HG03469 (cell line): ENCODE measurements around the gene ABTB2.
"Not testable (repeated sequence)": the region's sequence is repeated elsewhere in the genome, so short reads cannot be mapped to it uniquely, and the experiment has no call there.

Experiments
- ATAC-seq: cut with Tn5 transposase; IDR thresholded peaks from one replicate; pipeline ENCODE4 v1.9.1; 2021; ENCODE audit warnings: mild to moderate bottlenecking, moderate library complexity, moderate number of reproducible peaks; ENCODE audit not compliant: unreplicated experiment

Gene ABTB2

DNA sequence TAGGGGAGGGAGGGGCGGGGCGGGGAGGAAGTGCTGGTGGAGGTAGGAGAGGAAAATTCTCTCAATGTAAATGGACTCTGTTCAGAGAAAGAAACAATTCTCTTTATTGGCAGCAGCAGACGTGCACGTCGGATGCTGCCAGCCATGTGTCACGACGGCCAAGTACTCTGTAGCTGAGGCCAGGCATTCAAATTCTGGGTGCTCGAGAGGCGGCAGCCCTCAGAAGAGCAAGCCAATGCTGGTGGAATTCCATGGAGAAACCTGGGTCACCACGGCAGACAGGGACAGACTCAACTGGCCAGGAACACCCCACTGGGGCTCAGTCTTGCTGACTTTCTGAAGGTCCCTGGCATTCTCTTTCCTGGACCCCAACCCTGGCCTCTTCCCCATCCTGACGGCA lies 90.8 kb downstream of the ABTB2 start:
- ATAC-seq = no peak

DNA sequence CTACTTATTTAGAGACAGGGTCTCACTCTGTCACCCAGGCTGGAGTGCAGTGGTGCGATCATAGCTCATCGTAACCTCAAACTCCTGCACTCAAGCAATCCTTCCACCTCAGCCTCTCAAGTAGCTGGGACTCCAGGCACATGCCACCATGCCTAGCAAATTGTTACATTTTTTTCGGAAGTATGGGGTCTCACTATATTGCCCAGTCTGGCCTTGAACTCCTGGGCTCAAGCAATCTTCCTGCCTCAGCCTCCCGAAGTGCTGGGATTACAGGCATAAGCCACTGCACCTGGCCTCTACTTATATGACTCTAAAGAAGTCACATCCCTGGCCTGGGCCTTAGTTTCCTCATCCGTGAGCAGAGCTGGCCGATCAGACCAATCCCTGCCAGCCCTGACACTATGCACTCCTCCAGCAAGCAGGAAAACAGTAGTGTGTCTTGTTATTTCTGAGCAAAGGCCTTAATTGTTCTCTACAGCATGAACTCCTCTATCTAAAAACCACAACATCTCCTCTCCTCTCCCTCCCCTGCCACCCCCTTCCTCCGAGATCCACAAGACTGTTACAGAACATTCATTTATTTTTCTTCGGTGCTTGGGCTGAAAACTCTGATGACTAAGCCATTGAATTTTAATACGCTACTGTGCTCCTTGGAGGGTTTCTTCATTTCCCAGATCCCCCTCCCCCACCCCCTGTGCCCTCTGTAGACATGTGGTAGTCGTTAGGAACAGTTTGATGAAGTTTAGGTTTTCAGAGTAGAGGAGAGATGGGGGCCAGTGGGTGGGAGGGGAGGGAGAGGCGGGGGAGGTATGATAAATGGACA lies 91.5 kb downstream of the ABTB2 start:
- no peak for ATAC-seq

- ATAC-seq = no peak
These were observed 93.3 kb downstream of the ABTB2 start for GRCh38 chr11:34264303-34265110.

DNA sequence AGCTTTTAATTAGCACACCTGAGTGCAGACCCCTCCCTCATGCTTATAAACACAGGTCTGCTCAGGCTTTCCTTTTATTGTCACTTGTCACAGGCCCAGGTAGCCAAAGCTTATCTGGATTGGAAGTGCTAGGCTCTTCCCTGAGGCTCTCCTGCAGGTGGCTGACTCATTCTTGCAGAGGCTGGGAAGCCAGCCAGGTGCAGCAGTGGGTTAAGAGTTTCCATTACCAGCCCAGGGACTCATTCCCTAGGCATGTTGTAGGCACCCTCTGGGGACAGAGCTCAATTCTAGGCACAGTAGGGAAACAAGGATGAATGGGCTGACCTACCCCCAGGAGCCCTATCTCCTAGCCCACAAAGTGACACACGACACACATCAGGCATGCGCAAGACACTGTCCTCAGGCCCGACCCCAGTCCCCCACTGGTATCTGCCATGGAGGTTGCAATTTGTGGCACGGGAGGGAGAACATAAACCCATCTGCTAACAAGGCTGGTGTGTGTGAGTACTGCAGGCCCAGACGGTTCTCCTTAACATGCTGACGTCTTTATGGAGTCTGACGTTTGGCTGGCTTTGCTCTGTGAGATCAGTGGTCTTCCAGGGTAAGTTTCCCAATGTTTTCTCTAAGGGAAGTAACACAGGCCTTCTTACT lies 94.2 kb downstream of the ABTB2 start:
- ATAC-seq = no peak

DNA sequence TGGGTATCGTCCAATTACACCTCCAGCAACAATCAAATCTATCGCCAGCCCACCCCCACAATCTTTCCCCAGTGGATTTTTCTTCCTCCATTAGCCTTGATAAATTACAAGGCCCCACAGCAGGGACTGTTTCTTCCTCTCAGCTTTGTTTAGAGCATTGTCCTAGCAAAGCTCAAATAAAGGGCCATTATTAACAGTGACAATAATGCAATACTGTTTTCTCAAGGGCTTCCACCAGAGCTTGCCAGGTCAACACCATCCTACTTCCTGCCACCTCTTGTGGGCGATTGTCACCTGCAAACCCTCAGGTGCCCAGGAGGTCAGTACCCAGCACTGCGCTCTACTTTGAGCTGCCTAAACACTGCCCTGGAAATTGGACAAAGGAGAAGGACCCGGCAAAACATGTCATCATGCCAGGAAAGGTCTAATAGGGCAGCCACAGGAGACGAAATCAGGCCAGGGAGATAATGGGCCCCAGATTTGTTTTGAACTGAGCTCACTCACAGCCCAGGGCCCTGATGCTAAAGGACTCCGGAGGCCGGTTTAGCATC lies 95.2 kb downstream of the ABTB2 start:
- ATAC-seq = no peak

- ATAC-seq = no peak
These were observed 96.0 kb downstream of the ABTB2 start for GRCh38 chr11:34261820-34262219.

GRCh38 chr11:34261095-34261494 lies 96.7 kb downstream of the ABTB2 start:
- ATAC-seq = no peak

DNA sequence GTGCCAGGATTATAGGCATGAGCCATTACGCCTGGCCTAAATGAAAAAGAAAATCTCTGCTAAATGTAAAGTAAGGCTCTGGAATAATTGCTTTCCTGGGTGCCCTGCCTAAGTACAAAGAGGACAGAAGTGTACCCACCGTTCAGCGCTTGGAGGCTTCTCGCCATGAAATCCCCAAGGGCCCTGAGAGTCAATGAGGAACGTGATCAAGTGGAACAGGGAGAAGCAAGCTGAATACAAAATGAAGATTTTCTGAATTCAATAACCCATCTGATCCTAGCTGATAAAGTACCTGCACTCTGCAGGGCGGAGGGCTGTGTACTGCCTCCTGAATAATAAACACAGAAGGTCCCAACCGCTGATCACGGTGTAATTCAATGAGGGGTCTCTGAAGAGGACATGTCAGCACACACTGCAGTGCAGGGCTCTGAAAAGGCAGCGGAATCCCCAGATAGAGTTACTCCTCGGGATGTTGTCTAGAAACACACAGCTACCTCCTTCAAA lies 97.7 kb downstream of the ABTB2 start:
- no peak for ATAC-seq

DNA sequence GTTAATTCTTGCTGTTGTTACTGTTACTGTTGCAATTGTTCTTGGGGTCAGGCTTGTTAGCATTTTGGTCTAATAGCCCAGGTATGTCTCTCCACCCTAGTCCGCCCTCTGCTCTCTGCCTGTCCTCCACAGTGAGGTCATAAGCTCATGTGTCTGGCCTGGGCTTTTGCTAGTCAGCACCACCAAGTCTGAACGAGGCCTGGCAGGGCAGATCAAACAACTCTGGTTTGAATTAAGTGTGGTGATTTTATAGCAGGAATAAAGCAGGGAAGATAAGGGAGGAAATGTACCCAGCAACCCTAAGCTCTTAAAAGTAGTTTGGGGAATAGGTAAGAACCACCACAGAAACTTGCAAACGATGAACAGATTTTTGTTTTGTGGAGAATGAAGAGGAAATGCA lies 98.7 kb downstream of the ABTB2 start:
- no peak for ATAC-seq

GRCh38 chr11:34256626-34257025 lies 101.2 kb downstream of the ABTB2 start:
- ATAC-seq = no peak

DNA sequence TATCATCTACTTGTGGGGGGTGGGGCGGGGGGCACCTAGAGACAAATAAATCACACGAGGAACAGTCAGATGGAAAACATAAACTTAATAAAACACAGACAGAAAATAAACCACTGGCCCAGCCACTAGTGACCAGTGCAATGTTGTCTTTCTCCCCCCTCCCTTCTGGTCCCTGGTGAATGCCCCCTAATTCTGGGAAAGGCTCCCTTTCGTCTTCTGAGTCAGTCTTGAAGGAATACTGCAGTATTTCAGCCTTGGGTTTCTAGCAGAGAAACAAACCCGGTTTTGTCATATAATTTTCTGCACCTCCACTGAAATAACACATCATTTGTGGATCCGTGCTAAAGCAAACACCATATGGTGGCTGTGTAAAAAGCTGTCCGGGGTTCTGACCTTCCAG lies 101.7 kb downstream of the ABTB2 start:
- ATAC-seq = no peak

DNA sequence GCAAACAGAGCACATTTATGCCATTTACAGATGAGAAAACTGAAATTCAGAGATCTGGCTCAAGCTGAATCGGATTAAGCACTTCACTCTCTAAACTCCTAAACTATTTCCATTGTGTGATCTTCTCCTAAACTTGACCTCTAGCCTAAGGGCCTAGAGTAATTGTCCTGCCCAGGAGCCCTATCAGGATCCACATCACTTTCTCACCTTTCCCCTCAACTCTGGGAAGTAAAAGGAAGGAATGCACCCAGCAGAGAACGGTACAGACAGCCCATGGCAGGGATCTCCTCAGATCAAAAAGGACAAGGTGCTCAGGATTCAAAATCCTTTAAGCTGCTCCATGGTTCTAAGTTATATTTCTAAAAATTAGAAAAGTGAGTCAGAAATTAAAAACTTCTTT lies 102.7 kb downstream of the ABTB2 start:
- no peak for ATAC-seq

GRCh38 chr11:34254011-34254410 lies 103.8 kb downstream of the ABTB2 start:
- ATAC-seq = no peak

DNA sequence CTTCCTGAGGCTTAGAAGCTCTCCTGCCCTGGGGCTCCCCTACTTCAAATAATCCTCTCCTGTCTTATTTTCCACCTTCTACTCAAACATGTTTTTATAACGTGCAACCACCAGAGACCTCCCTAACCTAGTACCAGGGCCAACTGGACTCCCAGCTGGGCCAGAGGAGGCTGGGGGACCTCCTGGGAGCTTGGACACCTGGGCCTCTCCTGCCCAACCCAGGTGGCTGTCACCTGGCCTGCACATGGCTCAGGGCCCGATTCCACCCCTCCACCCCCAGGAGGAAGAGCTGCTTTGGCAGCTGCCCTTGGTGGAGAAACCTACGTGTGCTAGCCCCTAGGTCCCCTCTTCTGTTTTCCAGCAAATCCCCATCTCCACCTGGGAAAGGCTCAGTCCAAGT lies 105.2 kb downstream of the ABTB2 start:
- no peak for ATAC-seq

DNA sequence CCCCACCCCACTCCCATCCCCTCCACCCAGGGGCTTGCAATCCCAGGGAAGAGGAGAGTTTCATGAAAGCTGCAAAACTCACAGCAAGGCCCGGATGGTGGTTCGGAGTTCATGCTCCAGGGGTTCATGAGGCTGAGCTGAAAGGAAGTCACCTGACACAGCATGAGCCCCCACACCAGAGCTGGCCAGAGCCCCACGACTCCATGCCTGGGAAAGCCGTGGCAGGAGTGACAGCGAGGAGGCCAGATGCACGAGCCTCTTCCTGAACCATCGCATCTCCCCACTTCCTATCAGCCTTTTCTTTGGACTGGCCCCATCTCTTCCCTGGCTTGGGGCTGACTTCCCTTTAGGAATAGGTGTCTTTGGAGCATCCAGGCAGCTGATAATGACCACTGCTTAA lies 105.8 kb downstream of the ABTB2 start:
- ATAC-seq = no peak

DNA sequence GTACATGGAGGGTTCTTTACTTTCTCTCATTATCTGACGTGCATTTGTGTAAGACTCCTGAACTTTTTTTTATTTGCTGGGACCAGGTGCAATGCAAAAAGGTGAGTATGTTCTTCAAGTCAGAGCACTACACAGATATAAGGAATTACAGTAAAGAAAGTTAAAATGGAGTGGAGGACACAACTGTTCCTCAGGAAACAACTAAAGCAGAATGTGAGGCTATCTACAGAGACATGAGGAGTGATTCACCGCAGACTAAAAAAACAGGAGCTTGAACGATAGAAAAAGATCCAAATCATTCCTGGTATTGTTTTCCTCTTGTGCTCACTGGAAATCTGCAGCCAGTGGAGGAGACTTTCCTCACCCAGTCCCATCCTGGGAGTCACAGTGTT lies 106.2 kb downstream of the ABTB2 start:
- ATAC-seq = no peak

DNA sequence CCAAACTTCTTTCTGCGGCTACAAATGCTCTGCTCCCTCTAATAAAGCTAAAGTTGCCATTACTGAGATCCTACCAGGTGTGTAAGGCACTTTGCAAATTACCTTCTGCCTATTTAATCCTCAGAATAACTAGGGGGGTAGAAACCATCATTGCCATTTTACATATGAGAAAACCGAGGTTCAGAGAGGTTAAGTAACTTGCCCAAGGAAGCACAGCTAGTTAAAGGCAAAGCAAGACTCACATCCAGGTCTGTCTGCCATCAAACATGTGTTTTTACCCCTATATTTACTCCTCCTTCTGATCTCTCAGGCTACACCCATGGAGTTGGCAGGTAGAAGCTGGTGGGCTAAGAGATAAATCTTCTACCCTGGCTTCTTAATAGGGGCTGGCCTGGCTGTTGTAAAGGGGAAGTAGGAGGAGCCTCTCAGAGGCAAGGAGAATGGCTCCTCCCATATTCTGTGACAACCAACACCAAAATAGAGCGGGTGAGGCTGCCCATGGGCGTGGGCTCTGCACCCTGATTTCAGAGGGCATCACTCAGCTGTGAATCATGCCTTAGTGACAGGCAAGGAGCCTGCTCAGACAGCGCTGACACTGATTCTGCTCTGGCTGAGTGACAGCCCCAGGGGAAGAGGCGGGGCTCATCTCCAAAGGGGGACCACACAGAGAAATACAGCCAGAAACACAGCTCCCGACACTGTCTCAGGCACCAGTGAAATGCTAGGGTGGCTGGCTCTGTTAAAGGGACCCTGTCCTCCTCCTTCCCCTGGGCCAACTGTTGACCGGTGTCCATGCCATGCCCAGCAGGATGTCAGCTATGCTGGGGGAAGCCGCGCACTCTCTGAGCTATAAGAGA lies 106.8 kb downstream of the ABTB2 start:
- ATAC-seq = peak; percentile 83

DNA sequence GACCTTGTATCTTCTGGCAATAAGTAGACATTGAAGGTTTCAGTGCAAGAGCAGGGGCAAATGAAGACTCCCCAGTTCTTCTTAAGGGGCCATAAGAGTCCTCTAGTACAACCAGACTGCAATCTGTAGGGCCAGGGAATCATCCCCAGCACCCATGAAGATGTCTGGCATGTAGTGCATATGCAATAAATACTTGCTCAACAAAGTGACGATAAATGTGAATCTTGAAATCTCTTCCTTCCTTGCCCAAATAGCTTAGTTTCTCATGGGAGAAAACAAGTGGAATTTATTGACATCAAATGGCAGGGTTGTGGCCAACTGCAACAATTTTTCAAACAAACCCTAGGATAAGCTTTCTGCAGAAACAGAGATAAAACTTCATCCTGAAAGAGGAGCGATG lies 107.6 kb downstream of the ABTB2 start:
- ATAC-seq = no peak

- no peak for ATAC-seq
These were observed 108.4 kb downstream of the ABTB2 start for GRCh38 chr11:34249439-34249838.

GRCh38 chr11:34246511-34246910 lies 111.3 kb downstream of the ABTB2 start:
- not testable (repeated sequence) for ATAC-seq
